ENCODE measurements around the gene MYLK.
A peak's percentile ranks its signal among the peaks of the same experiment; 100 is the strongest.
"Not testable (repeated sequence)": the region's sequence is repeated elsewhere in the genome, so short reads cannot be mapped to it uniquely, and the experiment has no call there.

The MYLK gene

GRCh38 chr3:123725652-123726400 is 158.3 kb downstream of the MYLK start:
- no peak overlapping the region for H3K27ac Mint-ChIP-seq (ENCODE audit: low read depth)
- no peaks in the 10 kb centered on the region for H3K9me3 Mint-ChIP-seq
- H3K4me3 Mint-ChIP-seq, result no peak overlapping the region
- H3K36me3 Mint-ChIP-seq (ENCODE audit: insufficient read depth), result no peaks in the 10 kb centered on the region
- DNase-seq (ENCODE audit: low spot score in 2 of 2) (no peak), ATAC-seq (replicated peaks; ENCODE audit: extremely low read depth, poor library complexity, severe bottlenecking) (no peak)
- peaks cover 59% of the 10 kb centered on the region for H3K27me3 Mint-ChIP-seq
- H3K4me1 Mint-ChIP-seq, result peaks cover 5% of the 10 kb centered on the region

GRCh38 chr3:123724306-123724705 is 159.8 kb downstream of the MYLK start:
- ATAC-seq (replicated peaks; ENCODE audit: extremely low read depth, poor library complexity, severe bottlenecking) (no peak), DNase-seq (ENCODE audit: low spot score in 2 of 2) (no peak)
- Mint-ChIP-seq H3K4me3 (no peak overlapping the region), H3K36me3 (ENCODE audit: insufficient read depth) (no peaks in the 10 kb centered on the region), H3K27me3 (peaks cover 47% of the 10 kb centered on the region), H3K9me3 (no peaks in the 10 kb centered on the region), H3K4me1 (peaks cover 5% of the 10 kb centered on the region), H3K27ac (ENCODE audit: low read depth) (no peak overlapping the region)

GRCh38 chr3:123723522-123724168 is 160.5 kb downstream of the MYLK start:
- ATAC-seq (replicated peaks; ENCODE audit: extremely low read depth, poor library complexity, severe bottlenecking) (peak; percentile 47), DNase-seq (ENCODE audit: low spot score in 2 of 2) (peak in 1 of 2 donors; percentile 33)
- peaks cover 44% of the 10 kb centered on the region for H3K27me3 Mint-ChIP-seq
- H3K36me3 Mint-ChIP-seq (ENCODE audit: insufficient read depth), result no peaks in the 10 kb centered on the region
- no peaks in the 10 kb centered on the region for H3K9me3 Mint-ChIP-seq
- H3K27ac Mint-ChIP-seq (ENCODE audit: low read depth), result no peak overlapping the region
- peaks cover 10% of the 10 kb centered on the region for H3K4me1 Mint-ChIP-seq
- no peak overlapping the region for H3K4me3 Mint-ChIP-seq

GRCh38 chr3:123723070-123723469 is 161.1 kb downstream of the MYLK start:
- Mint-ChIP-seq H3K9me3 (no peaks in the 10 kb centered on the region), H3K36me3 (ENCODE audit: insufficient read depth) (no peaks in the 10 kb centered on the region), H3K4me3 (no peak overlapping the region), H3K4me1 (peaks cover 12% of the 10 kb centered on the region), H3K27ac (ENCODE audit: low read depth) (no peak overlapping the region), H3K27me3 (peaks cover 48% of the 10 kb centered on the region)
- ATAC-seq (replicated peaks; ENCODE audit: extremely low read depth, poor library complexity, severe bottlenecking) (no peak), DNase-seq (ENCODE audit: low spot score in 2 of 2) (no peak)

GRCh38 chr3:123722456-123722855 is 161.7 kb downstream of the MYLK start:
- no peak for ATAC-seq (replicated peaks; ENCODE audit: extremely low read depth, poor library complexity, severe bottlenecking)
- Mint-ChIP-seq H3K36me3 (ENCODE audit: insufficient read depth) (no peaks in the 10 kb centered on the region), H3K27ac (ENCODE audit: low read depth) (no peak overlapping the region), H3K9me3 (no peaks in the 10 kb centered on the region), H3K27me3 (peaks cover 41% of the 10 kb centered on the region), H3K4me3 (no peak overlapping the region), H3K4me1 (peaks cover 12% of the 10 kb centered on the region)
- no peak for DNase-seq (ENCODE audit: low spot score in 2 of 2)

GRCh38 chr3:123722021-123722420 is 162.1 kb downstream of the MYLK start:
- H3K9me3 Mint-ChIP-seq, result no peaks in the 10 kb centered on the region
- no peak overlapping the region for H3K27ac Mint-ChIP-seq (ENCODE audit: low read depth)
- H3K27me3 Mint-ChIP-seq, result peaks cover 37% of the 10 kb centered on the region
- peaks cover 12% of the 10 kb centered on the region for H3K4me1 Mint-ChIP-seq
- DNase-seq (ENCODE audit: low spot score in 2 of 2) (no peak), ATAC-seq (replicated peaks; ENCODE audit: extremely low read depth, poor library complexity, severe bottlenecking) (no peak)
- H3K4me3 Mint-ChIP-seq, result no peak overlapping the region
- H3K36me3 Mint-ChIP-seq (ENCODE audit: insufficient read depth), result no peaks in the 10 kb centered on the region

GRCh38 chr3:123721095-123721689 is 162.9 kb downstream of the MYLK start:
- not testable (repeated sequence) for H3K36me3 Mint-ChIP-seq (ENCODE audit: insufficient read depth); H3K27ac Mint-ChIP-seq (ENCODE audit: low read depth); DNase-seq (ENCODE audit: low spot score in 2 of 2); H3K9me3 Mint-ChIP-seq; ATAC-seq (replicated peaks; ENCODE audit: extremely low read depth, poor library complexity, severe bottlenecking); H3K4me3 Mint-ChIP-seq
- H3K4me1 Mint-ChIP-seq, result peaks cover 12% of the 10 kb centered on the region
- peaks cover 29% of the 10 kb centered on the region for H3K27me3 Mint-ChIP-seq

- ATAC-seq (replicated peaks; ENCODE audit: extremely low read depth, poor library complexity, severe bottlenecking) (no peak), DNase-seq (ENCODE audit: low spot score in 2 of 2) (no peak)
- no peaks in the 10 kb centered on the region for H3K9me3 Mint-ChIP-seq
- no peak overlapping the region for H3K4me3 Mint-ChIP-seq
- peaks cover 23% of the 10 kb centered on the region for H3K27me3 Mint-ChIP-seq
- H3K36me3 Mint-ChIP-seq (ENCODE audit: insufficient read depth), result no peaks in the 10 kb centered on the region
- no peak overlapping the region for H3K27ac Mint-ChIP-seq (ENCODE audit: low read depth)
- H3K4me1 Mint-ChIP-seq, result peaks cover 12% of the 10 kb centered on the region
Measured at GRCh38 chr3:123720638-123721037, 163.5 kb downstream of the MYLK start.

GRCh38 chr3:123719862-123720453 is 164.2 kb downstream of the MYLK start:
- H3K27ac Mint-ChIP-seq (ENCODE audit: low read depth), result no peak overlapping the region
- H3K36me3 Mint-ChIP-seq (ENCODE audit: insufficient read depth), result no peaks in the 10 kb centered on the region
- H3K9me3 Mint-ChIP-seq, result no peaks in the 10 kb centered on the region
- DNase-seq (ENCODE audit: low spot score in 2 of 2), result no peak
- H3K4me1 Mint-ChIP-seq, result peaks cover 12% of the 10 kb centered on the region
- no peak for ATAC-seq (replicated peaks; ENCODE audit: extremely low read depth, poor library complexity, severe bottlenecking)
- peaks cover 18% of the 10 kb centered on the region for H3K27me3 Mint-ChIP-seq
- H3K4me3 Mint-ChIP-seq, result no peak overlapping the region

- H3K9me3 Mint-ChIP-seq; DNase-seq (ENCODE audit: low spot score in 2 of 2); H3K36me3 Mint-ChIP-seq (ENCODE audit: insufficient read depth); H3K4me3 Mint-ChIP-seq; H3K27ac Mint-ChIP-seq (ENCODE audit: low read depth); ATAC-seq (replicated peaks; ENCODE audit: extremely low read depth, poor library complexity, severe bottlenecking): not testable (repeated sequence)
- H3K27me3 Mint-ChIP-seq, result peaks cover 18% of the 10 kb centered on the region
- peaks cover 12% of the 10 kb centered on the region for H3K4me1 Mint-ChIP-seq
Measured at GRCh38 chr3:123719061-123719756, 164.9 kb downstream of the MYLK start.

GRCh38 chr3:123718108-123718507 is 166.0 kb downstream of the MYLK start:
- no peak overlapping the region for H3K4me3 Mint-ChIP-seq
- H3K4me1 Mint-ChIP-seq, result peaks cover 7% of the 10 kb centered on the region
- H3K27ac Mint-ChIP-seq (ENCODE audit: low read depth), result no peak overlapping the region

GRCh38 chr3:123717451-123717850 is 166.7 kb downstream of the MYLK start:
- DNase-seq (ENCODE audit: low spot score in 2 of 2); H3K27ac Mint-ChIP-seq (ENCODE audit: low read depth); H3K4me3 Mint-ChIP-seq; ATAC-seq (replicated peaks; ENCODE audit: extremely low read depth, poor library complexity, severe bottlenecking); H3K4me1 Mint-ChIP-seq; H3K36me3 Mint-ChIP-seq (ENCODE audit: insufficient read depth); H3K9me3 Mint-ChIP-seq: not testable (repeated sequence)
- H3K27me3 Mint-ChIP-seq, result peaks cover 25% of the 10 kb centered on the region

More at GRCh38 chr3:123718108-123718507, 166.0 kb downstream of the MYLK start:
- Mint-ChIP-seq H3K9me3 (no peaks in the 10 kb centered on the region), H3K36me3 (ENCODE audit: insufficient read depth) (no peaks in the 10 kb centered on the region), H3K27me3 (peaks cover 21% of the 10 kb centered on the region)
- ATAC-seq (replicated peaks; ENCODE audit: extremely low read depth, poor library complexity, severe bottlenecking) (no peak), DNase-seq (ENCODE audit: low spot score in 2 of 2) (no peak)

Measured in central memory CD8-positive, alpha-beta T cell (primary cell).